Measurements from ENCODE around the gene MDM2.
"Not testable (repeated sequence)": the region's sequence is repeated elsewhere in the genome, so short reads cannot be mapped to it uniquely, and the experiment has no call there.

Gene MDM2

GRCh38 chr12:68827895-68828671, 20.1 kb downstream of the MDM2 start:
- no peak for DNase-seq (ENCODE audit: low spot score)

GRCh38 chr12:68828672-68829068, 20.7 kb downstream of the MDM2 start:
- no peak for DNase-seq (ENCODE audit: low spot score)

- DNase-seq (ENCODE audit: low spot score), result no peak
These were observed 23.3 kb downstream of the MDM2 start for GRCh38 chr12:68831272-68831671.

- DNase-seq (ENCODE audit: low spot score), result no peak
These were observed 23.9 kb downstream of the MDM2 start for GRCh38 chr12:68831751-68832503.

- DNase-seq (ENCODE audit: low spot score), result no peak
These were observed 24.5 kb downstream of the MDM2 start for GRCh38 chr12:68832504-68832867.

GRCh38 chr12:68833508-68833907, 25.5 kb downstream of the MDM2 start:
- no peak for DNase-seq (ENCODE audit: low spot score)

- DNase-seq (ENCODE audit: low spot score), result no peak
These were observed 27.4 kb downstream of the MDM2 start for GRCh38 chr12:68835333-68835908.

GRCh38 chr12:68837215-68837614, 29.2 kb downstream of the MDM2 start:
- DNase-seq (ENCODE audit: low spot score), result no peak

- DNase-seq (ENCODE audit: low spot score), result no peak
These were observed 30.3 kb downstream of the MDM2 start for GRCh38 chr12:68838046-68838886.

- DNase-seq (ENCODE audit: low spot score), result no peak
These were observed 31.5 kb downstream of the MDM2 start for GRCh38 chr12:68839183-68840147.

GRCh38 chr12:68841175-68841574, 33.2 kb downstream of the MDM2 start:
- DNase-seq (ENCODE audit: low spot score), result not testable (repeated sequence)

- DNase-seq (ENCODE audit: low spot score), result no peak
These were observed 33.7 kb downstream of the MDM2 start for GRCh38 chr12:68841717-68842116.

GRCh38 chr12:68842123-68842522, 34.1 kb downstream of the MDM2 start:
- no peak for DNase-seq (ENCODE audit: low spot score)

- DNase-seq (ENCODE audit: low spot score), result no peak
These were observed 35.0 kb downstream of the MDM2 start for GRCh38 chr12:68842784-68843567.

- no peak for DNase-seq (ENCODE audit: low spot score)
These were observed 36.4 kb downstream of the MDM2 start for GRCh38 chr12:68844318-68844745.

GRCh38 chr12:68844788-68845695, 37.1 kb downstream of the MDM2 start:
- no peak for DNase-seq (ENCODE audit: low spot score)

- DNase-seq (ENCODE audit: low spot score), result no peak
These were observed 38.8 kb downstream of the MDM2 start for GRCh38 chr12:68846811-68847210.

GRCh38 chr12:68850390-68850789, 42.4 kb downstream of the MDM2 start:
- no peak for DNase-seq (ENCODE audit: low spot score)
